ENCODE data around the gene CCSER1. TPM values are rescaled to one million over a fixed set of nuclear protein-coding genes. Genes with fewer than 3 reads are reported as not detected.
"Not testable (repeated sequence)": the region's sequence is repeated elsewhere in the genome, so short reads cannot be mapped to it uniquely, and the experiment has no call there.

Gene CCSER1
- total RNA-seq, 3 donors from 2014 or later (not counting 1 experiment from before 2014, with no cell fraction given) = 0.87 to 1.1 (median 1.1) TPM

DNA sequence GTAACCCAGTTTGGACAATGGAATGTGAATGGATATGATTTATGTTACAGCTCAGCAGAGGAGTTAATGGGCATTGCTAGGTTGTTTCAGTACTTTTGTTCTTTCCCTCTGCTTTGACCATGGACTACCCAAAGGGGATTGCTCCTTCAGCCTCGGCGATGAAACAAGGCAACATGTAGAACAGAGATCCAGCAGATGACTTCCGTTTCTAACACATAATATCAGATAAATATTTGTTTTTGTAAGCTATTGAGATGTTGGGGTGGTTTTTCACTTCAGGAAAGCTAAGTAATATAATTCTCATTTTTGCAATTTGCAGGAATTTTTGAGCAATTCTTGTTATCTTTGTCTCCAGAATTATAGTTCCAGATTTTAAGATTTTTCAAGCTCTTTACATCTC is 1241.9 kb downstream of the CCSER1 start:
- Mint-ChIP-seq H3K36me3 (peaks cover 8% of the 10 kb centered on the region), H3K27me3 (ENCODE audit: low read depth in 2 of 2) (no peaks in the 10 kb centered on the region), H3K4me1 (no peaks in the 10 kb centered on the region), H3K4me3 (no peak overlapping the region), H3K9me3 (peaks cover 10 to 14% of the 10 kb centered on the region in 2 donors), H3K27ac (no peak overlapping the region)
- Histone ChIP-seq H3K27me3 (ENCODE audit: control insufficient read depth, insufficient read depth, low read length) (no peaks in the 10 kb centered on the region), H3K4me3 (ENCODE audit: low read length) (no peak overlapping the region), H3K4me1 (ENCODE audit: control insufficient read depth, insufficient read depth, low read length) (no peaks in the 10 kb centered on the region), H3K9me3 (ENCODE audit: control insufficient read depth, insufficient read depth, low read length) (peaks cover 4% of the 10 kb centered on the region), H3K36me3 (ENCODE audit: control insufficient read depth, insufficient read depth, low read length) (no peaks in the 10 kb centered on the region), H3K27ac (ENCODE audit: low read length) (no peak overlapping the region)
- TF ChIP-seq, protein P1, sequence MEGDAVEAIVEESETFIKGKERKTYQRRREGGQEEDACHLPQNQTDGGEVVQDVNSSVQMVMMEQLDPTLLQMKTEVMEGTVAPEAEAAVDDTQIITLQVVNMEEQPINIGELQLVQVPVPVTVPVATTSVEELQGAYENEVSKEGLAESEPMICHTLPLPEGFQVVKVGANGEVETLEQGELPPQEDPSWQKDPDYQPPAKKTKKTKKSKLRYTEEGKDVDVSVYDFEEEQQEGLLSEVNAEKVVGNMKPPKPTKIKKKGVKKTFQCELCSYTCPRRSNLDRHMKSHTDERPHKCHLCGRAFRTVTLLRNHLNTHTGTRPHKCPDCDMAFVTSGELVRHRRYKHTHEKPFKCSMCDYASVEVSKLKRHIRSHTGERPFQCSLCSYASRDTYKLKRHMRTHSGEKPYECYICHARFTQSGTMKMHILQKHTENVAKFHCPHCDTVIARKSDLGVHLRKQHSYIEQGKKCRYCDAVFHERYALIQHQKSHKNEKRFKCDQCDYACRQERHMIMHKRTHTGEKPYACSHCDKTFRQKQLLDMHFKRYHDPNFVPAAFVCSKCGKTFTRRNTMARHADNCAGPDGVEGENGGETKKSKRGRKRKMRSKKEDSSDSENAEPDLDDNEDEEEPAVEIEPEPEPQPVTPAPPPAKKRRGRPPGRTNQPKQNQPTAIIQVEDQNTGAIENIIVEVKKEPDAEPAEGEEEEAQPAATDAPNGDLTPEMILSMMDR (IDR thresholded peaks at IDR 0.05) = no peak
- WGBS (ENCODE audit: insufficient coverage) = 83% methylated on average over 1 of the region's 3 CpGs
- ATAC-seq = no peak
- DNase-seq = no peak
- intact Hi-C loops (cut with micrococcal nuclease) = no loop called here

DNA sequence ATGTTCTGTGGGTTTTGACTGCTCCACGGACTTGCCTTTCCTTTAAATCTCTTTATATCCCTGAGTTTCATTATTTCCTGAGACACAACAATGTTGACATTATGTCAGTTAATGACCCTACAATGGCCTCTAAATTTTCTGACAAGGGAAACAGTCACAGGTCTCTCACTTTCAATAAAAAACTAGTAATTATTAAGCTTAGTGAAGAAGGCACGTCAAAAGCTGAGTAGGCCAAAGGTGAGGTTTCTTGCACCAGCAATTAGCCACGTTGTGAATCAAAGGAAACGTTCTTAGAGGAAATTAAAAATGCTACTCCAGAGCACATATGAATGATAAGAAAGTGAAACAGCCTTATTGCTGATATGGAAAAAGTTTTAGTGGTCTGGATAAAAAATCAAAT is 1246.4 kb downstream of the CCSER1 start:
- 87% methylated on average over 3 of the region's 4 CpGs for WGBS (ENCODE audit: insufficient coverage)
- H3K27ac Mint-ChIP-seq = no peak overlapping the region

DNA sequence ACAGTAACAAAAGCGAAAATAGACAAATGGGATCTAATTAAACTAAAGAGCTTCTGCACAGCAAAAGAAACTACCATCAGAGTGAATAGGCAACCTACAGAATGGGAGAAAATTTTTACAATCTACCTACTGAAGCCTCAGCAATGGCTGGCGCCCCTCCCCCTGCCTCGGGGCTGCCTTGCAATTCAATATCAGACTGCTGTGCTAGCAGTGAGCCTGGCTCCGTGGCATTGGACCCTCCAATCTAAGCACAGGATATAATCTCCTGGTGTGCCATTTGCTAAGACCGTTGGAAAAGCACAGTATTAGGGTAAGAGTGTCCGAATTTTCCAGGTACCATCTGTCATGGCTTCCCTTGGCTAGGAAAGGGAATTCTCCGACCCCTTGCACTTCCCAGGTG is 1278.2 kb downstream of the CCSER1 start:
- H3K4me1 ChIP-seq (ENCODE audit: control insufficient read depth, insufficient read depth, low read length); H3K36me3 Mint-ChIP-seq; H3K4me1 Mint-ChIP-seq; H3K27me3 Mint-ChIP-seq (ENCODE audit: low read depth in 2 of 2); H3K27ac Mint-ChIP-seq; H3K36me3 ChIP-seq (ENCODE audit: control insufficient read depth, insufficient read depth, low read length); H3K27me3 ChIP-seq (ENCODE audit: control insufficient read depth, insufficient read depth, low read length); H3K27ac ChIP-seq (ENCODE audit: low read length); DNase-seq; intact Hi-C loops (cut with micrococcal nuclease); H3K4me3 Mint-ChIP-seq; ATAC-seq; H3K9me3 ChIP-seq (ENCODE audit: control insufficient read depth, insufficient read depth, low read length); H3K4me3 ChIP-seq (ENCODE audit: low read length): not testable (repeated sequence)
- H3K9me3 Mint-ChIP-seq = peaks cover 15 to 16% of the 10 kb centered on the region in 2 donors
- WGBS (ENCODE audit: insufficient coverage) = 79% methylated on average over 7 of the region's 7 CpGs

More for the DNA sequence above, 1246.4 kb downstream of the CCSER1 start:
- Mint-ChIP-seq H3K36me3 (peaks cover 8% of the 10 kb centered on the region), H3K4me3 (no peak overlapping the region), H3K27me3 (ENCODE audit: low read depth in 2 of 2) (no peaks in the 10 kb centered on the region), H3K9me3 (peaks cover 11 to 13% of the 10 kb centered on the region in 2 donors), H3K4me1 (no peaks in the 10 kb centered on the region)
- no peaks in the 10 kb centered on the region for H3K9me3 ChIP-seq (ENCODE audit: control insufficient read depth, insufficient read depth, low read length)
- ATAC-seq = no peak
- DNase-seq = no peak
- H3K27ac ChIP-seq (ENCODE audit: low read length) = no peak overlapping the region
- TF ChIP-seq, protein P1 (IDR thresholded peaks at IDR 0.05) = no peak
- H3K36me3 ChIP-seq (ENCODE audit: control insufficient read depth, insufficient read depth, low read length) = no peaks in the 10 kb centered on the region
- no peaks in the 10 kb centered on the region for H3K4me1 ChIP-seq (ENCODE audit: control insufficient read depth, insufficient read depth, low read length)
- no peak overlapping the region for H3K4me3 ChIP-seq (ENCODE audit: low read length)
- no peaks in the 10 kb centered on the region for H3K27me3 ChIP-seq (ENCODE audit: control insufficient read depth, insufficient read depth, low read length)
- intact Hi-C loops (cut with micrococcal nuclease) = no loop called here

DNA sequence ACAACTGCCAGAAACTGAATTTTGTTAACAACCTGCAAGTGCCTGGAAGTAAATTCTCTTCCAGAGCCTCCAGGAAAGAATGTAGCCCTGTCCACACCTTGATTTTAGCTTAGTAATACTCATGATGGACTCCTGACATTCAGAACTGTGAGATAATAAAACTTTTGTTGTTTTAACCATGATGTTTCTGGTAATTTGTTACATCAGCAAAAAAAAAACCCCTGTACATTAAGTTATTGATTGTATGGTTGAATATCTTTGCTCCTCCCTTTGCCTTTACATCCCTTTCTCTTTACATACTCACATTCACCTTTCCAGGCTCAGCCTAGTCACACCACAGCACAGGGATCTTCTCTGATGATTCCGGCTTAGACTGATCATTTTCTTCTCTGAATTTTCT is 1294.8 kb downstream of the CCSER1 start:
- DNase-seq = no peak
- Mint-ChIP-seq H3K36me3 (peaks cover 28% of the 10 kb centered on the region), H3K27ac (no peak overlapping the region), H3K9me3 (peaks cover 18 to 25% of the 10 kb centered on the region in 2 donors), H3K4me3 (no peak overlapping the region), H3K27me3 (ENCODE audit: low read depth in 2 of 2) (no peaks in the 10 kb centered on the region), H3K4me1 (no peaks in the 10 kb centered on the region)
- intact Hi-C loops (cut with micrococcal nuclease) = no loop called here
- no peaks in the 10 kb centered on the region for H3K27me3 ChIP-seq (ENCODE audit: control insufficient read depth, insufficient read depth, low read length)
- no peaks in the 10 kb centered on the region for H3K4me1 ChIP-seq (ENCODE audit: control insufficient read depth, insufficient read depth, low read length)
- TF ChIP-seq, protein P1 (IDR thresholded peaks at IDR 0.05) = no peak
- 100% methylated on average over 1 of the region's 1 CpG for WGBS (ENCODE audit: insufficient coverage)
- no peak overlapping the region for H3K27ac ChIP-seq (ENCODE audit: low read length)
- no peaks in the 10 kb centered on the region for H3K36me3 ChIP-seq (ENCODE audit: control insufficient read depth, insufficient read depth, low read length)
- H3K9me3 ChIP-seq (ENCODE audit: control insufficient read depth, insufficient read depth, low read length) = peaks cover 2% of the 10 kb centered on the region
- no peak overlapping the region for H3K4me3 ChIP-seq (ENCODE audit: low read length)
- ATAC-seq = no peak
